ENCODE results near the gene RNF223.

Gene RNF223

GRCh38 chr1:1073743-1074587 is at the start of gene RNF223:
Gene RNF223 (minus strand): TSS chr1:1074306. CDS start chr1:1072566, 1,740 bp downstream.
- no peak for DNase-seq (ENCODE audit: low read depth)

GRCh38 chr1:1122981-1123480 is 48.9 kb upstream of the RNF223 start:
- DNase-seq (ENCODE audit: low read depth) = no peak

GRCh38 chr1:1122078-1122811 is 48.1 kb upstream of the RNF223 start:
- peak; percentile 67 for DNase-seq (ENCODE audit: low read depth)

- no peak for DNase-seq (ENCODE audit: low read depth)
Measured at GRCh38 chr1:1121611-1122077, 47.5 kb upstream of the RNF223 start.

- DNase-seq (ENCODE audit: low read depth) = no peak
Measured at GRCh38 chr1:1120866-1121591, 46.9 kb upstream of the RNF223 start.

- no peak for DNase-seq (ENCODE audit: low read depth)
Measured at GRCh38 chr1:1120096-1120495, 46.0 kb upstream of the RNF223 start.

- DNase-seq (ENCODE audit: low read depth) = no peak
Measured at GRCh38 chr1:1119272-1119890, 45.3 kb upstream of the RNF223 start.

GRCh38 chr1:1118876-1119220 is 44.7 kb upstream of the RNF223 start:
- DNase-seq (ENCODE audit: low read depth) = no peak

GRCh38 chr1:1118011-1118875 is 44.1 kb upstream of the RNF223 start:
- DNase-seq (ENCODE audit: low read depth) = no peak

- DNase-seq (ENCODE audit: low read depth) = no peak
Measured at GRCh38 chr1:1117469-1117831, 43.3 kb upstream of the RNF223 start.

- DNase-seq (ENCODE audit: low read depth) = no peak
Measured at GRCh38 chr1:1116701-1117468, 42.8 kb upstream of the RNF223 start.

- DNase-seq (ENCODE audit: low read depth) = peak; percentile 94
Measured at GRCh38 chr1:1115786-1116700, 41.9 kb upstream of the RNF223 start, which contains the start of gene C1orf159. Gene C1orf159 (minus strand): TSS chr1:1116089. CDS start chr1:1091543, 24,546 bp downstream.

GRCh38 chr1:1115136-1115785 is 41.2 kb upstream of the RNF223 start:
- DNase-seq (ENCODE audit: low read depth) = no peak

GRCh38 chr1:1114431-1114830 is 40.3 kb upstream of the RNF223 start:
- DNase-seq (ENCODE audit: low read depth) = no peak

- no peak for DNase-seq (ENCODE audit: low read depth)
Measured at GRCh38 chr1:1112237-1112985, 38.3 kb upstream of the RNF223 start.

GRCh38 chr1:1111516-1112236 is 37.6 kb upstream of the RNF223 start:
- no peak for DNase-seq (ENCODE audit: low read depth)

- no peak for DNase-seq (ENCODE audit: low read depth)
Measured at GRCh38 chr1:1110561-1110971, 36.5 kb upstream of the RNF223 start.

Data from stimulated activated CD8-positive, alpha-beta memory T cell treated with anti-CD3 and anti-CD28 coated beads, Interleukin-15, amount 100 ng/mL, for 24 hours (primary cell).